Transverse colon (tissue), 4 donors: Measurements from ENCODE around the gene GAS7. TPM values are rescaled to one million over a fixed set of nuclear protein-coding genes. Genes with fewer than 3 reads are reported as not detected.
A peak's percentile ranks its signal among the peaks of the same experiment; 100 is the strongest.

Experiments
- DNase-seq: peaks from one replicate; pipeline ENCODE4 v3.0.0-alpha.2; 2019
- H3K27ac ChIP-seq, 4 donors: fragments of 200-600 bp; sonication (generic); 2 replicates each; pipeline ENCODE4 v1.5.1; 2016 to 2018; ENCODE audit warnings: inconsistent platforms in 4 of 4
- H3K27me3 ChIP-seq: fragments of 200-600 bp; sonication (generic); 2 replicates; pipeline ENCODE4 v1.5.1; 2017; ENCODE audit warnings: inconsistent platforms
- H3K36me3 ChIP-seq, 4 donors: fragments of 200-600 bp; sonication (generic); 2 replicates each; pipeline ENCODE4 v1.5.1; 2017 to 2019; ENCODE audit warnings: inconsistent platforms in 4 of 4
- H3K4me1 ChIP-seq, 4 donors: fragments of 200-600 bp; sonication (generic); 2 replicates each; pipeline ENCODE4 v1.5.1; 2017 to 2020; ENCODE audit warnings: inconsistent platforms in 4 of 4
- H3K4me3 ChIP-seq, 4 donors: fragments of 200-600 bp; sonication (generic); 1 replicate in 1 of 4; 2 replicates in 3 of 4; pipeline versions ENCODE4 v1.5.1 to v1.6.1; 2017 to 2019; ENCODE audit warnings: inconsistent platforms in 4 of 4
- H3K9me3 ChIP-seq, 2 donors: fragments of 200-600 bp; sonication (generic); 2 replicates each; pipeline ENCODE4 v1.5.1; 2017 to 2019; ENCODE audit warnings: inconsistent platforms in 2 of 2
- CTCF ChIP-seq, 5 experiments: fragments of 200-600 bp in 3 of 5; fragments of 450-650 bp in 2 of 5; sonication (generic) in 3 of 5; IDR thresholded peaks; 1 replicate in 2 of 5; 2 replicates in 3 of 5; pipeline ENCODE4 v1.5.1; 2016 to 2017; ENCODE audit warnings: antibody characterized with exemption in 5 of 5, inconsistent platforms in 3 of 5, mild to moderate bottlenecking in 2 of 5, moderate library complexity in 1 of 5
- EP300 ChIP-seq: sonication (generic); formaldehyde crosslinking; IDR thresholded peaks from one replicate; pipeline ENCODE4 v1.6.1; 2017; ENCODE audit warnings: antibody characterized with exemption, low read depth
- POLR2A ChIP-seq: fragments of 450-650 bp; IDR thresholded peaks from one replicate; pipeline ENCODE4 v1.6.1; 2016; ENCODE audit warnings: antibody characterized with exemption, mild to moderate bottlenecking, moderate library complexity
- POLR2AphosphoS5 ChIP-seq, 3 donors: sonication (generic); formaldehyde crosslinking; IDR thresholded peaks; one replicate each; pipeline ENCODE4 v1.6.1; 2016; ENCODE audit warnings: antibody characterized with exemption in 3 of 3
- WGBS, 2 donors: methylation state at CpG; one replicate each; pipeline ENCODE4 v1.1.5; 2018; ENCODE audit warnings: low coverage in 1 of 2; 5-methylcytosine and 5-hydroxymethylcytosine counted together
- in situ Hi-C, 4 donors: fragments of 200-750 bp; cut with MboI; loops; one replicate each; pipeline versions ENCODE4 v1.15.0 to v1.15.1; 2017; ENCODE audit warnings: low sequenced_read_pairs in 3 of 4, low pct_ligation_motif_present in 1 of 4, low pct_unique_long_range_greater_than_20kb in 1 of 4
- intact Hi-C: fragments of 100-400 bp; cut with DNase I; formaldehyde crosslinking; loops from one replicate; pipeline ENCODE4 v1.15.1; 2023; ENCODE audit warnings: low total_unique reads
- total RNA-seq, 4 donors: library from RNA; depleted of rRNA; stranded (reverse); fragments of >200 nt; gene quantifications; one replicate each; pipeline ENCODE4 v1.1.0, GENCODE V29; 2016

The GAS7 gene
- total RNA-seq, 4 donors from 2014 or later: 9.2 to 59.1 (median 15.2) TPM

- 50 to 58% methylated on average over 2 to 4 of the region's 4 CpGs for WGBS, 2 donors
- H3K27me3 ChIP-seq: no peaks in the 10 kb centered on the region
- DNase-seq: no peak
- intact Hi-C loops (no loop called here), in situ Hi-C loops (no loop called here)
- no peak for TF ChIP-seq POLR2A
- TF ChIP-seq POLR2AphosphoS5 (IDR thresholded peaks at IDR 0.05): no peak
- no peak for TF ChIP-seq EP300
- no peak for TF ChIP-seq CTCF (IDR thresholded peaks at IDR 0.05)
- peak overlapping the region; percentile 39 to 60 (median 58) for H3K27ac ChIP-seq
- no peaks in the 10 kb centered on the region for H3K36me3 ChIP-seq
- peaks cover 0 to 16% (median 0%) of the 10 kb centered on the region in 4 donors for H3K4me1 ChIP-seq
- no peak overlapping the region for H3K4me3 ChIP-seq
- H3K9me3 ChIP-seq: no peaks in the 10 kb centered on the region
Observed at GRCh38 chr17:10156599-10156947, 41.8 kb downstream of the GAS7 start.

- intact Hi-C loops: no loop called here
- no peaks in the 10 kb centered on the region for H3K27me3 ChIP-seq
- in situ Hi-C loops: no loop called here
- H3K4me1 ChIP-seq: peaks cover 0 to 17% (median 0%) of the 10 kb centered on the region in 4 donors
- 70 to 86% methylated on average over 2 to 4 of the region's 4 CpGs for WGBS, 2 donors
- no peak for TF ChIP-seq POLR2AphosphoS5 (IDR thresholded peaks at IDR 0.05)
- TF ChIP-seq CTCF (IDR thresholded peaks at IDR 0.05): no peak
- no peak for TF ChIP-seq POLR2A
- no peak for TF ChIP-seq EP300
- H3K27ac ChIP-seq: peak overlapping the region; percentile 39 to 60 (median 58)
- DNase-seq: no peak
- no peaks in the 10 kb centered on the region for H3K9me3 ChIP-seq
- no peaks in the 10 kb centered on the region for H3K36me3 ChIP-seq
- H3K4me3 ChIP-seq: no peak overlapping the region
Observed at GRCh38 chr17:10156077-10156435, 42.4 kb downstream of the GAS7 start.

GRCh38 chr17:10155371-10156076, 42.9 kb downstream of the GAS7 start:
- Histone ChIP-seq H3K9me3 (no peaks in the 10 kb centered on the region), H3K27me3 (no peaks in the 10 kb centered on the region), H3K27ac (peak overlapping the region in 2 of 4 donors; percentile 39 to 57), H3K4me3 (no peak overlapping the region), H3K4me1 (peaks cover 0 to 17% (median 0%) of the 10 kb centered on the region in 4 donors), H3K36me3 (no peaks in the 10 kb centered on the region)
- 61 to 74% methylated on average over 7 to 8 of the region's 8 CpGs for WGBS, 2 donors
- DNase-seq: no peak
- in situ Hi-C loops (no loop called here), intact Hi-C loops (no loop called here)
- TF ChIP-seq CTCF (IDR thresholded peaks at IDR 0.05): no peak
- TF ChIP-seq EP300: no peak
- no peak for TF ChIP-seq POLR2A
- no peak for TF ChIP-seq POLR2AphosphoS5 (IDR thresholded peaks at IDR 0.05)

- Histone ChIP-seq H3K36me3 (no peaks in the 10 kb centered on the region), H3K27ac (peak overlapping the region; percentile 14 to 48 (median 39))
Observed at GRCh38 chr17:10151667-10152496, 46.5 kb downstream of the GAS7 start.

More at GRCh38 chr17:10151667-10152496, 46.5 kb downstream of the GAS7 start:
- intact Hi-C loops (no loop called here), in situ Hi-C loops (no loop called here)
- H3K9me3 ChIP-seq: no peaks in the 10 kb centered on the region
- no peaks in the 10 kb centered on the region for H3K27me3 ChIP-seq
- H3K4me1 ChIP-seq: peaks cover 0 to 15% (median 0%) of the 10 kb centered on the region in 4 donors
- peak; percentile 26 for DNase-seq
- no peak overlapping the region for H3K4me3 ChIP-seq
- TF ChIP-seq POLR2A (no peak), POLR2AphosphoS5 (IDR thresholded peaks at IDR 0.05) (no peak), CTCF (IDR thresholded peaks at IDR 0.05) (no peak), EP300 (no peak)
- 71 to 81% methylated on average over 3 to 12 of the region's 12 CpGs for WGBS, 2 donors
